GM12878 (cell line): ENCODE results near the gene WDR41. TPM values are rescaled to one million over a fixed set of nuclear protein-coding genes. Genes with fewer than 3 reads are reported as not detected.

Source experiments
- ATAC-seq: fragments of 200-7000 bp; cut with Tn5 transposase; 3 replicates; pipeline ENCODE4 v1.9.1; 2020; ENCODE audit warnings: mild to moderate bottlenecking, moderate library complexity
- BruUV-seq: library from RNA; stranded (reverse); fragments of 400-500 nt; replicated peaks from 2 replicates; lab custom pipeline; 2021; lab: Mats Ljungman, UMichigan
- CTCF ChIA-PET: fragments of 300-600 bp; sonication (Branson Sonifier 250); formaldehyde crosslinking; extraction: SDS; loops from one replicate; lab custom pipeline; 2021; ENCODE audit warnings: inconsistent platforms; lab: Yijun Ruan, JAX
- POLR2A ChIA-PET: fragments of 350-600 bp; formaldehyde crosslinking; extraction: SDS; loops from one replicate; lab custom pipeline; 2021; ENCODE audit warnings: inconsistent platforms; lab: Charles Lee
- RAD21 ChIA-PET: fragments of 300-600 bp; sonication (Branson Sonifier 250); formaldehyde crosslinking; loops from one replicate; lab custom pipeline; 2023; ENCODE audit warnings: antibody characterized with exemption; ENCODE audit not compliant: unreplicated experiment; lab: Charles Lee
- SMC1A ChIA-PET: fragments of 300-600 bp; sonication (Branson Sonifier 250); formaldehyde crosslinking; loops from one replicate; lab custom pipeline; 2023; ENCODE audit not compliant: unreplicated experiment, uncharacterized antibody; lab: Charles Lee
- DNase-seq: peaks from one replicate; pipeline ENCODE4 v3.0.0-alpha.2; 2011; ENCODE audit warnings: low read depth, low spot score
- FAIRE-seq: peaks from 3 replicates; lab custom pipeline; 2011; peaks lifted over from hg19 to GRCh38; lab: Jason Lieb, UNC
- H2AFZ ChIP-seq: 2 replicates; pipeline ENCODE4 v1.6.0; 2011; ENCODE audit warnings: low read depth, low read length, control low read depth; ENCODE audit not compliant: control insufficient read depth
- H3K27ac ChIP-seq: 2 replicates; pipeline ENCODE4 v1.5.1; 2011; ENCODE audit warnings: control low read depth; ENCODE audit not compliant: control insufficient read depth, insufficient read depth
- H3K27me3 ChIP-seq, 2 experiments: replicated peaks in 1 of 2; 2 replicates each; pipeline versions ENCODE4 v1.6.0 to v1.6.1; 2011; ENCODE audit warnings: low read length in 1 of 2; ENCODE audit not compliant: control insufficient read depth in 2 of 2, insufficient read depth in 2 of 2
- H3K36me3 ChIP-seq, 2 experiments: 2 replicates each; pipeline ENCODE4 v1.5.1; 2011; ENCODE audit warnings: low read length in 1 of 2; ENCODE audit not compliant: control insufficient read depth in 2 of 2, insufficient read depth in 2 of 2
- H3K4me1 ChIP-seq: 2 replicates; pipeline ENCODE4 v1.6.1; 2011; ENCODE audit warnings: mild to moderate bottlenecking, low read length, moderate library complexity, mixed read lengths; ENCODE audit not compliant: control insufficient read depth, insufficient read depth
- H3K4me2 ChIP-seq: 2 replicates; pipeline ENCODE4 v1.6.0; 2011; ENCODE audit warnings: control low read depth; ENCODE audit not compliant: control insufficient read depth, insufficient read depth
- H3K4me3 ChIP-seq: fragments of 200-600 bp; sonication (generic); 2 replicates; pipeline ENCODE4 v1.5.1; 2016
- H3K79me2 ChIP-seq: 2 replicates; pipeline ENCODE4 v1.6.0; 2011; ENCODE audit warnings: low read length; ENCODE audit not compliant: control insufficient read depth, insufficient read depth
- H3K9ac ChIP-seq: 2 replicates; pipeline ENCODE4 v1.8.0; 2011; ENCODE audit warnings: low read length, control low read depth, mixed read lengths; ENCODE audit not compliant: control insufficient read depth, insufficient read depth
- H3K9me3 ChIP-seq: replicated peaks from 3 replicates; pipeline ENCODE4 v1.5.1; 2011; ENCODE audit warnings: mild to moderate bottlenecking, low read length; ENCODE audit not compliant: control insufficient read depth, insufficient read depth
- H4K20me1 ChIP-seq: 2 replicates; pipeline ENCODE4 v1.6.0; 2011; ENCODE audit not compliant: control insufficient read depth, insufficient read depth
- DPF2 ChIP-seq: fragments of 450-650 bp; IDR thresholded peaks from 2 replicates; pipeline ENCODE4 v1.6.1; 2017; ENCODE audit warnings: mild to moderate bottlenecking
- HDGF ChIP-seq: fragments of 450-650 bp; IDR thresholded peaks from 2 replicates; pipeline ENCODE4 v1.6.1; 2016; ENCODE audit warnings: antibody characterized with exemption
- SPI1 ChIP-seq: IDR thresholded peaks from 2 replicates; pipeline ENCODE4 v1.6.1; 2011; ENCODE audit warnings: low read depth, mild to moderate bottlenecking, low read length, moderate library complexity, borderline replicate concordance; ENCODE audit not compliant: insufficient read depth
- TCF12 ChIP-seq: IDR thresholded peaks from 2 replicates; pipeline ENCODE4 v1.6.1; 2011; ENCODE audit warnings: low read depth, mild to moderate bottlenecking, low read length
- ZBTB11 ChIP-seq: fragments of 450-650 bp; formaldehyde crosslinking; IDR thresholded peaks from 2 replicates; pipeline ENCODE4 v1.5.0; 2022; ENCODE audit warnings: mild to moderate bottlenecking, missing genetic modification characterization
- WGBS: methylation state at CpG from one replicate; pipeline ENCODE4 v1.1.6; 2016; ENCODE audit warnings: low lambda C conversion rate; ENCODE audit not compliant: insufficient replicate concordance, insufficient coverage; ENCODE audit errors: missing lambda C conversion rate; 5-methylcytosine and 5-hydroxymethylcytosine counted together
- in situ Hi-C: fragments of 300-500 bp; cut with MboI; formaldehyde crosslinking; loops from 9 replicates; pipeline ENCODE4 v1.14.3; 2018; ENCODE audit warnings: mixed read lengths
- intact Hi-C: fragments of 100-400 bp; cut with micrococcal nuclease; formaldehyde crosslinking; loops from one replicate; pipeline ENCODE4 v1.14.2; 2022; ENCODE audit not compliant: unreplicated experiment
- polyA plus RNA-seq, 11 experiments: library from polyadenylated mRNA; depleted of rRNA in 4 of 11; unstranded in 6 of 11; stranded (reverse) in 5 of 11; fragments of >200 nt; fragmentation: Nextera tagmentation in 4 of 11; fragmentation: Illumina TruSeq in 1 of 11; extraction: Ambion mirVana in 4 of 11; extraction: Trizol in 1 of 11; gene quantifications; 1 replicate in 1 of 11; 2 replicates in 10 of 11; pipeline versions ENCODE4 v1.2.1 to v1.2.3, GENCODE V29; 2011 to 2016; ENCODE audit warnings: inconsistent platforms in 2 of 11, missing spikeins in 2 of 11, low read depth in 1 of 11
- total RNA-seq, 4 experiments: library from RNA; depleted of rRNA in 3 of 4; stranded (reverse); fragments of >200 nt in 3 of 4; fragmentation: Illumina TruSeq in 1 of 4; extraction: Trizol in 1 of 4; gene quantifications; 2 replicates each; pipeline versions ENCODE4 v1.2.1 to v1.2.3, GENCODE V29; 2013 to 2021

The WDR41 gene
- total and polyA plus RNA-seq, 10 of the 15 experiments (the other 5 are each of a cell fraction or from before 2014, with no cell fraction given) = 60.0 to 124 (median 84.4) TPM

DNA sequence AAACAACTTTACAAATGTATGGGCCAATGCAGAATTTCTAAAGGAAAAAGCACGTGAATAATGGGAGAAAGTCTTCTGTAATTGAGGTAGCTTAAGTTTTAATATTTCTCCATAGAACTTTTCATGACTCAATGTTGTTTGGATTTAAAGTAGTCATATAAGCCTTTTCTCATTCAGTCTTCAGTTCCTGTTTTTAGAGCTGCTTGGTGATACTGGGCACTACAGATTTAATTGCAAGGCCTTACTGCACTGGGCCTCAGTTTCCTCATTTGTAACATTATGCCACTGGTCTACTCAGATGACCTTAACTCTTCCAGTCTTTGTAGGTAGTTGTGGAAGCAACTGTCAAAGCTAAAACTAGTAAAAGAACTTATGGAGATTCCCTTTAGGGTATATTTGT is 60.4 kb downstream of the WDR41 start:
- POLR2A ChIA-PET = no interaction called here
- intact Hi-C loops = loop anchor here (10.0 kb wide), 1 partner anchor 567 kb away; no protein-coding TSS in a partner anchor

GRCh38 chr5:77431286-77431685 is 60.8 kb downstream of the WDR41 start:
- WGBS = 96% methylated on average over 3 of the region's 3 CpGs
- Histone ChIP-seq H3K4me2 (no peak overlapping the region), H3K27ac (no peak overlapping the region), H3K9me3 (no peaks in the 10 kb centered on the region), H3K9ac (no peak overlapping the region), H3K27me3 (no peaks in the 10 kb centered on the region), H3K79me2 (no peaks in the 10 kb centered on the region), H3K4me3 (no peak overlapping the region), H3K36me3 (peaks cover 2 to 14% of the 10 kb centered on the region in 2 experiments; a peak in 3 of 4 replicates), H3K4me1 (no peaks in the 10 kb centered on the region), H4K20me1 (no peaks in the 10 kb centered on the region), H2AFZ (no peak overlapping the region)
- no peak for ATAC-seq
- BruUV-seq = no TSS peak
- ChIA-PET RAD21 (interaction anchor here (0.9 kb wide), 1 partner anchor 103 kb away, joined by 3 read pairs; no protein-coding TSS in a partner anchor), POLR2A (no interaction called here), SMC1A (interaction anchor here (1.4 kb wide), 1 partner anchor 11 kb away, joined by 5 read pairs; no protein-coding TSS in a partner anchor), CTCF (interaction anchor here (0.8 kb wide), 1 partner anchor 12 kb away, joined by 3 read pairs; no protein-coding TSS in a partner anchor)
- no peak for DNase-seq
- intact Hi-C loops = loop anchor here (10.0 kb wide), 1 partner anchor 566 kb away; no protein-coding TSS in a partner anchor
- FAIRE-seq = no peak
- TF ChIP-seq ZBTB11 (no peak), TCF12 (no peak), HDGF (no peak)
- in situ Hi-C loops = no loop called here

More for the DNA sequence above, 60.4 kb downstream of the WDR41 start:
- no TSS peak for BruUV-seq
- H2AFZ ChIP-seq = no peak overlapping the region
- H3K4me3 ChIP-seq = no peak overlapping the region
- TF ChIP-seq DPF2 (no peak), SPI1 (peak; percentile 69; the same call in 1 of the 2 replicates)
- H3K9me3 ChIP-seq = no peaks in the 10 kb centered on the region
- ChIA-PET CTCF (interaction anchor here (0.6 to 1.1 kb wide), 3 partner anchors 12 to 293 kb away, joined by 3 read pairs; no protein-coding TSS in a partner anchor), RAD21 (interaction anchor here (0.9 to 1.1 kb wide), 2 partner anchors 36 to 103 kb away, joined by 3 read pairs; no protein-coding TSS in a partner anchor), SMC1A (interaction anchor here (1.0 to 1.6 kb wide), 3 partner anchors 12 to 48 kb away, joined by 3 to 5 read pairs (median 5); no protein-coding TSS in a partner anchor)
- no peak overlapping the region for H3K27ac ChIP-seq
- ATAC-seq (peak; percentile 33; the same call in 1 of the 3 replicates), FAIRE-seq (no peak), DNase-seq (no peak)
- in situ Hi-C loops = no loop called here
- H3K36me3 ChIP-seq = peaks cover 2 to 17% of the 10 kb centered on the region in 2 experiments; a peak in 3 of 4 replicates
- WGBS = 60% methylated on average over 1 of the region's 1 CpG
- no peaks in the 10 kb centered on the region for H3K79me2 ChIP-seq
- H3K9ac ChIP-seq = no peak overlapping the region
- no peak overlapping the region for H3K4me2 ChIP-seq
- H3K4me1 ChIP-seq = no peaks in the 10 kb centered on the region
- no peaks in the 10 kb centered on the region for H4K20me1 ChIP-seq
- no peaks in the 10 kb centered on the region for H3K27me3 ChIP-seq
